HepG2 (cell line): Measurements from ENCODE around the gene SYTL1. TPM values are rescaled to one million over a fixed set of nuclear protein-coding genes. Genes with fewer than 3 reads are reported as not detected.

Source experiments
- ELF1 ChIP-seq: sonication (generic); formaldehyde crosslinking; IDR thresholded peaks from 2 replicates; pipeline ENCODE4 v1.4.0; 2020; ENCODE audit warnings: missing genetic modification reagents
- ETV5 ChIP-seq: IDR thresholded peaks from 2 replicates; pipeline ENCODE4 v1.6.1; 2018; ENCODE audit warnings: missing biosample characterization, missing genetic modification reagents, inconsistent platforms, borderline replicate concordance
- GABPA ChIP-seq, 2 experiments: IDR thresholded peaks; 2 replicates each; pipeline ENCODE4 v1.6.1; 2011 to 2016; ENCODE audit warnings: low read depth in 2 of 2, low read length in 1 of 2, missing biosample characterization in 1 of 2, missing genetic modification characterization in 1 of 2
- KAT8 ChIP-seq: IDR thresholded peaks from 2 replicates; pipeline ENCODE4 v1.6.1; 2016; ENCODE audit warnings: missing genetic modification reagents, missing compliant biosample characterization
- MED13 ChIP-seq: sonication (generic); formaldehyde crosslinking; IDR thresholded peaks from 2 replicates; pipeline ENCODE4 v1.5.0; 2020; ENCODE audit warnings: missing genetic modification reagents
- NFATC3 ChIP-seq: sonication (generic); formaldehyde crosslinking; IDR thresholded peaks from 2 replicates; pipeline ENCODE4 v1.5.1; 2020; ENCODE audit warnings: mild to moderate bottlenecking, missing genetic modification reagents
- PHF21A ChIP-seq: sonication (generic); formaldehyde crosslinking; IDR thresholded peaks from 2 replicates; pipeline ENCODE4 v1.5.0; 2020; ENCODE audit warnings: mild to moderate bottlenecking, missing genetic modification reagents
- POLR2AphosphoS5 ChIP-seq: IDR thresholded peaks from 2 replicates; pipeline ENCODE4 v1.6.1; 2012; ENCODE audit warnings: low read depth, low read length
- SALL1 ChIP-seq: sonication (generic); formaldehyde crosslinking; IDR thresholded peaks from 2 replicates; pipeline ENCODE4 v1.8.0; 2022; ENCODE audit warnings: mild to moderate bottlenecking, missing genetic modification reagents
- SP1 ChIP-seq, 2 experiments: fragments of 450-650 bp in 1 of 2; sonication (generic) in 1 of 2; formaldehyde crosslinking in 1 of 2; IDR thresholded peaks; 2 replicates each; pipeline versions ENCODE4 v1.4.0 to v1.6.1; 2016 to 2020; ENCODE audit warnings: missing genetic modification reagents in 1 of 2
- SRSF1 ChIP-seq: fragments of 200-400 bp; formaldehyde crosslinking; optimal IDR thresholded peaks from 2 replicates; pipeline ENCODE3; 2017; ENCODE audit warnings: mild to moderate bottlenecking, low read depth, low read length, moderate library complexity
- XRCC5 ChIP-seq: fragments of 200-400 bp; formaldehyde crosslinking; optimal IDR thresholded peaks from 2 replicates; pipeline ENCODE3; 2017; ENCODE audit warnings: mild to moderate bottlenecking, low read length
- ZBTB38 ChIP-seq: sonication (generic); formaldehyde crosslinking; IDR thresholded peaks from 2 replicates; pipeline ENCODE4 v1.5.1; 2020; ENCODE audit warnings: mild to moderate bottlenecking, missing genetic modification reagents
- ZC3H13 ChIP-seq: sonication (generic); formaldehyde crosslinking; IDR thresholded peaks from 2 replicates; pipeline ENCODE4 v1.8.1; 2023; ENCODE audit warnings: mild to moderate bottlenecking, missing genetic modification reagents, moderate library complexity
- ZNF570 ChIP-seq: sonication (generic); formaldehyde crosslinking; IDR thresholded peaks from 2 replicates; pipeline ENCODE4 v1.4.0; 2020; ENCODE audit warnings: mild to moderate bottlenecking, missing genetic modification reagents, borderline replicate concordance
- polyA plus RNA-seq, 8 experiments: library from polyadenylated mRNA; depleted of rRNA in 3 of 8; stranded (reverse) in 7 of 8; unstranded in 1 of 8; fragments of >200 nt; fragmentation: Illumina TruSeq in 4 of 8; extraction: Trizol in 4 of 8; gene quantifications; 2 replicates each; pipeline versions ENCODE4 v1.2.1 to v1.2.3, GENCODE V29; 2011 to 2016; ENCODE audit warnings: low read depth in 4 of 8, missing spikeins in 1 of 8, mixed read lengths in 1 of 8; ENCODE audit not compliant: insufficient read depth in 1 of 8
- total RNA-seq, 5 experiments: library from RNA; depleted of rRNA; stranded (reverse); fragments of >200 nt; fragmentation: Illumina TruSeq; extraction: Trizol; gene quantifications; 2 replicates each; pipeline ENCODE4 v1.2.3, GENCODE V29; 2016; ENCODE audit warnings: low read depth in 1 of 5
- TF ChIP-seq, protein P1 (sequence below): IDR thresholded peaks from 2 replicates; pipeline ENCODE4 v1.6.1; 2012; ENCODE audit warnings: low read length, improper control_type of control experiment
- TF ChIP-seq, protein P2 (sequence below): sonication (generic); formaldehyde crosslinking; IDR thresholded peaks from 2 replicates; pipeline ENCODE4 v1.8.1; 2023; ENCODE audit warnings: mild to moderate bottlenecking, moderate library complexity, missing genetic modification reagents

SYTL1 gene
- total and polyA plus RNA-seq, 2 of the 13 experiments (the other 11 are each of a cell fraction or from before 2014, with no cell fraction given) = 11.1 to 17.8 TPM

DNA sequence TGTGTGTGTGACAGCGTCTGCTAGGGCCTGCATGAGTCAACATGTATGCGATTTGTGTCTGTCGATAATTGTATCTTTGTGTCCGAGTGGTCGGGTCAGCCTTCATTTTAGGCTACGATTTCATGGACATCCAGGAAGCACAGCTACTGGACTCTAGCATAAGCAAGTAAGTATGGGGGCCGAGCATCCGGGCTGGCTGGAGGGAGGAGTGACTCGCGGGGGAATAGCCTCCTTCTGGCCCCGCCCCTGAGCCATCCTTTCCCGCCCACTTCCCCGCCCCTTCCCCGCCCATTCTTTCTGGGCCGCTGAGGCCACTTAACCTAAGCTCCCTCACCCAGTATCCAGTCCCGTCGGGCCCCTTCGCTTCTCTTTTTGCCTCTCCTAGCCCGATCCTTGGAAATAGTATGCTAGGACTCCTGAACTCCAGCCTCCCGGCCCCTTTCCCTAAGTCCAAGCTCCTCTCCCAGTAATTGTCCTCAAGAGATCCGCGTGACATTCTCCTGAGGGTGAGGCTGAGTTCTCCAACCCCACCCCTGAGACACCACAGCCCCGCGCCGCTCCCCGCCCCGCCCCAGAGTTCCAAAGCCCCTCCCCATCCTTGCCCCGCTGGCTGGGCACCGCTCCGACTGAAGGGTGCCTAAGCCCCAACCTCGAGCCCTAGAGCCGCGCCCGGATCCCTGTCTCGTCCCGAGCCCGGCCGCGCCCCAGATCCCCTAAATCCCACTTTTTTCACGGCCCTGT lies 23.7 kb downstream of the SYTL1 start (continued):
- 0 out of 2 replicates have a peak, but pooled peaks have one; percentile 16 for TF ChIP-seq PHF21A (CRISPR knock-in tag)
- 0 out of 2 replicates have a peak, but pooled peaks have one; percentile 34 for TF ChIP-seq ZC3H13 (CRISPR knock-in tag)
- TF ChIP-seq NFATC3 (CRISPR knock-in tag) = no peak
- TF ChIP-seq, protein P1, sequence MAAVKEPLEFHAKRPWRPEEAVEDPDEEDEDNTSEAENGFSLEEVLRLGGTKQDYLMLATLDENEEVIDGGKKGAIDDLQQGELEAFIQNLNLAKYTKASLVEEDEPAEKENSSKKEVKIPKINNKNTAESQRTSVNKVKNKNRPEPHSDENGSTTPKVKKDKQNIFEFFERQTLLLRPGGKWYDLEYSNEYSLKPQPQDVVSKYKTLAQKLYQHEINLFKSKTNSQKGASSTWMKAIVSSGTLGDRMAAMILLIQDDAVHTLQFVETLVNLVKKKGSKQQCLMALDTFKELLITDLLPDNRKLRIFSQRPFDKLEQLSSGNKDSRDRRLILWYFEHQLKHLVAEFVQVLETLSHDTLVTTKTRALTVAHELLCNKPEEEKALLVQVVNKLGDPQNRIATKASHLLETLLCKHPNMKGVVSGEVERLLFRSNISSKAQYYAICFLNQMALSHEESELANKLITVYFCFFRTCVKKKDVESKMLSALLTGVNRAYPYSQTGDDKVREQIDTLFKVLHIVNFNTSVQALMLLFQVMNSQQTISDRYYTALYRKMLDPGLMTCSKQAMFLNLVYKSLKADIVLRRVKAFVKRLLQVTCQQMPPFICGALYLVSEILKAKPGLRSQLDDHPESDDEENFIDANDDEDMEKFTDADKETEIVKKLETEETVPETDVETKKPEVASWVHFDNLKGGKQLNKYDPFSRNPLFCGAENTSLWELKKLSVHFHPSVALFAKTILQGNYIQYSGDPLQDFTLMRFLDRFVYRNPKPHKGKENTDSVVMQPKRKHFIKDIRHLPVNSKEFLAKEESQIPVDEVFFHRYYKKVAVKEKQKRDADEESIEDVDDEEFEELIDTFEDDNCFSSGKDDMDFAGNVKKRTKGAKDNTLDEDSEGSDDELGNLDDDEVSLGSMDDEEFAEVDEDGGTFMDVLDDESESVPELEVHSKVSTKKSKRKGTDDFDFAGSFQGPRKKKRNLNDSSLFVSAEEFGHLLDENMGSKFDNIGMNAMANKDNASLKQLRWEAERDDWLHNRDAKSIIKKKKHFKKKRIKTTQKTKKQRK = no peak
- TF ChIP-seq MED13 (CRISPR knock-in tag) = no peak
- peak; percentile 73 for TF ChIP-seq ETV5 (CRISPR knock-in tag)
- peak; percentile 20; the same call in 1 of the 2 replicates for TF ChIP-seq SALL1 (CRISPR knock-in tag)
- no peak for TF ChIP-seq ZNF570 (CRISPR knock-in tag)
- peak; percentile 75 for TF ChIP-seq SRSF1
- 0 out of 2 replicates have a peak, but pooled peaks have one; percentile 40 for TF ChIP-seq ZBTB38 (CRISPR knock-in tag)
- peak; percentile 29 for TF ChIP-seq XRCC5
- 0 out of 2 replicates have a peak, but pooled peaks have one; percentile 44 for TF ChIP-seq KAT8
- no peak for TF ChIP-seq GABPA (IDR thresholded peaks at IDR 0.05; ENCODE audit: low read depth, low read length)
- TF ChIP-seq GABPA (CRISPR knock-in tag; IDR thresholded peaks at IDR 0.05; ENCODE audit: low read depth) = peak; percentile 50; the same call in 1 of the 2 replicates
- TF ChIP-seq, protein P2, sequence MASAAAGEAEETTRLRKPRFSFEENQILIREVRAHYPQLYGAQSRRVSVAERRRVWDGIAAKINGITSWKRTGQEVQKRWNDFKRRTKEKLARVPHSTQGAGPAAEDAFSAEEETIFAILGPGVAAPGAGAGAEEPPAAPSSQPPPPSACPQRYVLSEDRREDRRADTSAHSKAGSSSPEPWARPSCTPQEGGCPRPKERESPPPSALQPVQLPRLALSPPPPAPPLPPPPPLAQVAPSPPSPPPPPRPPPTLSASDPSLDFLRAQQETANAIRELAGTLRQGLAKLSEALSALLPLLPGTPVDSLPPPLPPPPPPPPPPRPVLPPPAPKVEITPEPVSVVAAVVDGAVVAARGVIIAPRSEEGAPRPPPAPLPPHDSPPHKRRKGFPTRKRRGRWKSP = peak; percentile 21; the same call in 1 of the 2 replicates
- TF ChIP-seq ELF1 (CRISPR knock-in tag) = peak; percentile 49; the same call in 1 of the 2 replicates
- TF ChIP-seq SP1 (IDR thresholded peaks at IDR 0.05) = no peak
- peak; percentile 63 for TF ChIP-seq SP1 (CRISPR knock-in tag; IDR thresholded peaks at IDR 0.05)
- 0 out of 2 replicates have a peak, but pooled peaks have one; percentile 30 for TF ChIP-seq POLR2AphosphoS5
